GM18907 (cell line): Measurements from ENCODE around the gene FAM171A2.
A peak's percentile ranks its signal among the peaks of the same experiment; 100 is the strongest.

ENCODE experiments used
- ATAC-seq: cut with Tn5 transposase; IDR thresholded peaks from one replicate; pipeline ENCODE4 v1.9.1; 2021; ENCODE audit warnings: mild to moderate bottlenecking, moderate library complexity; ENCODE audit not compliant: unreplicated experiment

Gene FAM171A2

DNA sequence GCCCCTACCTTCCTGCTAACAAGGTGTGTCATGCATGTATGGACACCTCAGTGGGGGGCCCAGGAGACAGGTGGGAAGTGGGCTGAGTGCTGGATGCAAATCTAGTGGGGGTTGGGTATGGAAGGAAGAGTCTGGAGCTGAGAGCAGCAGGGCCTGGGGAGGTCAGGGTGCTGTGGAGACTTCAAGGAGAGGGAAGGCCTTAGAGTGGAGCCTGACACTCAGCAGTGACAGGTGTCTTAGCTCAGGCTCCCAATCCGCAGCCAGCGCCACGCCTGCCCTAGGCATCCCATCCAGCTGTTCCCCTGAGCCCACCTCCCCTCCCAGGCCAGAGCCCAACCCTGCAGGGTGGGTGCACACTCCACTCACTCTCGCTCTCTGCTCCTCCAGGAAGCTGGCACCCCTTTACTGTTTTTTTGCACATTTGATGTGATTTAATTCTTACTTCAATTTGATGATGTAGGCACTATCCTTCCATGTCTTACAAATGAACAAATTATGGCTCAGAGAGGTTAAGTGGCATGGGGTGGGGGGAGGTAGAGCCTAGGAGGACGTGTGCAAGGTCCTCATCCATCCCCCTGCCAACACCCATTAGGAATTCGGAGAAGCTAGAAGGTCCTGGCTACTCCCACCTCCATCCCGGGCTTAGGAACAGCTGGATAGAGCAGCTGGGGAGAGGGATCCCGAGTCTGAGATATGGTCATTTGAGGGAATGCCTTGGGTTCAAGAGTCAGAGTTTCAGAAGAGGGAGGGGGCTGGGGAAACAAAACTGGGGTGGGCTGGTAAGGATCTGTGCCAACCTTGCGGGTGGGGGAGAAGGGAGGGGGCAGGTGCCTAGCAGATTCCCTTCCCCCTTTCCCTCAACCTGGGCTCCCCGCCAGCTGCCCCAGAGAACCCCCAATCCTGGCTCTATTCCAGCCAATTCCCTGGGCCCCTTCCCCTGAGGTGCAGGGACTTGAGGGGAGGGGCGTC lies 2.1 kb downstream of the FAM171A2 start:
- ATAC-seq = no peak

DNA sequence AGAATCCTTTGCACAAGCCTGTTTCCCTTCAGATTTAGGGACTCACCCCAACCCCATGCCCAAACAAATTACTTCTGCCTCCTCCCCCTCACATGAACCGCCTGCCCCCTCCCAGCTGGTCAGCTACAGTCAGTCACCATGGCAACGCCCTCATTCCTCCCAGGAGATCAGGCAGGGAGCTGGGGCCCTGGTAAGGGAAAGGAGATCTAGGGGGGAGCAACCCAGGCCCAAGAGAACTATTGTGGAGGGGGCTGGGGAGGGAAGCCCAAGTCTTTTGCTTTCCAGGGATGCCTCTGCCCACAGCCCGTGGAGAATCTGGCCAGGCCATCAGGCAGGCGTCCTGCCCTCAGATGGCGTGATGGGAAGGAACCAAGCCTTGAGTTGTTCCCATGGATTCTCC lies 2.8 kb downstream of the FAM171A2 start:
- ATAC-seq = no peak

DNA sequence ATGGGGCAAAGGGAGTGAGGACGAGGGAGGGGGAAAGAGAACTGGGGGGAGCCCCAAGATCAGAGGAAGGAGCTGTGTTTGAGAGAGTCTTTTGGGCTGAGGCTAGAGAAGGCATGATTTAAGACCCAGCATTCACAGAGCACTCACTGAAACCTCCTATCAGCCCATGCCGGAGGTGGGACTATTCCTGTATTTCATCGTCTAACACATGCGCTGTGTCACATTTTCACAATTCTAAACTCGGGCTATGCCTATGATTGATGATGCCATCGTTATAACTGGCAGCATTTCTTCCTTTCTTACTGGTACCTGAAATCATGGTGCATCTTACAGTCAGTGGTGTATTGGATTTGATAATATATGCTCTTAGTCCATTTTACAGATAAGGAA lies 3.5 kb downstream of the FAM171A2 start:
- ATAC-seq = no peak

DNA sequence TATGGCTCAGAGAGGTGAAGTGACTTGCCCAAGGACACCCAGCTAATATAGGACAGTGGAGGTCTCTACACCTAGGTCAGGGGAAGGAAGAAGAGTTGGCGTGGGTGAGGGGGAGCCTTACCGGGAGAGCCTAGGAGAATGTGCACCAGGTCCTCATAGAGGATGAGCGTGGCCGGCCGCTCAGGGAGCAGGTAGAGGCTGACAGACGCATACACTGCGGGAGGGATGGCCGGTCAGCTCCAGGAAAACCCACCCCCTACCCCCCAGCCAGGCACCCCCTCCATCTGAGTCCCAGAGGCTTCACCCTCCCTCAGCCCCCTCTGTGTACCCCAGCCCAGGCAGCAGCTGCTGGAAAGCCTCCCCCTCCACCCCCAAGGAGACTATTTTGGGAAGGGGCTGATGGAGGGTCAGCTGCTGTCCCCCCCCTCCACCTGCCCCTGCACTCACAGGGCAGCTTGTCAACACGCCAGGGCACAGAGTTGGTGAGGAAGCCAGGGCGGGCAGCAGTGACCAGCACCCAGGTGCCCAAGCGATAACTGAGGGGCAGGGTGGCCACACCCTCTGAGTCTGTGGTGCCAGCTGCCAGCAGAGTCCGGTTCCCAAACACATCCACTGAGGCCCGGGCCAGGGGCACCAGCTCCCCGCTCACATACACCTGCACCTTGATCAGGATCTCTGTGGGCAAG lies 4.1 kb downstream of the FAM171A2 start:
- ATAC-seq = no peak

DNA sequence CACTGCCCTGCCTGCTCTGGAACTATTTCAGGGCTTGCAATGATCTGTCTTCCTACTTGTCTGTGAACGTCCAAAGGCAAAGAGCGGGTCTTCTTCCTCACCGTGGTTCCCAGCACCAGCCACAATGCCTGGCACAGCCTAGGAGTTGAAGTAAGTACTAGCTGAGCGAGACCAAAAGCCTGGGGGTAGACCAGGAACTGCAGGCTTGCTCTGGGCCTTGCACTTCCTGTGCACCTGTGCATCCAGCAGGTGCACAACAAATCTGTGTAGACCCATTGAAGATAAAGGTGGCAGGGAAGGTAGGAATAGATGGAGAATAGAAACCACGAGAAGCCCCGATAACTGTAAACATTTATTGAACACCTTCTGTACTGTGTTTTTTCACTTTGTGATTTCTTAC lies 4.6 kb downstream of the FAM171A2 start:
- ATAC-seq = no peak

DNA sequence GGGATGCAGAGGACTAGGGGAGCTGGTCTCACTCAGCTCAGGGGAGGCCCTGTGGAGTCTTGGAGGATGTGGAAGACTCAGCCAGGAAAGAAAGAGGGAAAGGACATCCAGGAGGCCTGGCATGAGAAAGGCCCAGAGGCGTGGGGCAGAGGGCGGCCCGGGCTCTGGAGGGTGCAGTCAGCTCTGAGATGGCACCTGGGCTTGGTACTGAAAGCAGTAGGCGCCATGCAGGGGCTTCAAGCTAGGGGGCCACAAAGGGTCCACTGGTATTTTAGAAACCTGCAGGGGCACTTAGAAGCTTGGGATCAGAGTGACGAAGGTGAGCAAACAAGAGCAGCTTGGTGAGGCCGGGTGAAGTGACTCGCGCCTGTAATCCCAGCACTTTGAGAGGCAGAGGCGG lies 5.6 kb downstream of the FAM171A2 start:
- no peak for ATAC-seq

DNA sequence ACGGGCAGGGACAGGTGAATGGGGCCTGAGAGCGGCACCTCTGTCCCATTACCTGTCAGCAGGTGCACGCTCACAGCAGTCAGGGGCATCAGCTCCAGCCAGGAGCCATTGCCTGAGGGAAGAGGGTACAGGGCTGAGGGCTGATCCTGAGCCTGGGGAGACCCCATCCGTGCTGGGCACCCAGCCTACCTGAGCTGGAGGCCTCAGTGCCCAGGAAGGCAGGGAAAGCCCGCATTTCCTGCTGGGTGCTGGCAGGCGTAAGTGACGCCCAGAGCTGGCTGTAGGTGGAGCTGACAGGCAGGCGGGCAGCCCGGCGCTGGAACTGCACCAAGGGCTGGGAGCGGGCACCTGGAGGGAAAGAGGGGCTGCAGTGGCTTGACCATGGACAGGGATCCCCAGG lies 7.4 kb downstream of the FAM171A2 start:
- no peak for ATAC-seq

DNA sequence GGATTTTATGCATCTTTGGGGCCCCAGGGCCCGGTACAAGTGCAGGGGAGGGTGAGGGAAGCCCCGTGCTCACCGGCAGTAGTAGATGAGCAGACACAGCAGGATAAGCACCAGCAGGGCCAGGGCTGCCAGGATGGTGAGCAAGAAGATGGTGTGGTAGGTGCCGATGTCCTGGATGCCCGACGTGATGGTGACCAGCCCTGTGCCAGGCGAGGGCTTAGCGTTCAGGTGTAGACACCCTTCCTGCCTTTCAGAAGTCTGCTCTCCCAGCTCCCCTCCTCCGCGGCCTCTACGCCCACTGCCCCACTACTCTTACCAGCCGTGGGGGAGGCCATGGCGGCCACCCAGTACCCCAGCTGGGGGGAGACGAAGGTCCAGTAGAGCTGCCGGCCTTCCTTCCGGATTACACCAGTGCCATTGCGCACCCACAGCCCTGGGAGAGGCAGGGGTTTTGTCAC lies 8.0 kb downstream of the FAM171A2 start:
- ATAC-seq = no peak

DNA sequence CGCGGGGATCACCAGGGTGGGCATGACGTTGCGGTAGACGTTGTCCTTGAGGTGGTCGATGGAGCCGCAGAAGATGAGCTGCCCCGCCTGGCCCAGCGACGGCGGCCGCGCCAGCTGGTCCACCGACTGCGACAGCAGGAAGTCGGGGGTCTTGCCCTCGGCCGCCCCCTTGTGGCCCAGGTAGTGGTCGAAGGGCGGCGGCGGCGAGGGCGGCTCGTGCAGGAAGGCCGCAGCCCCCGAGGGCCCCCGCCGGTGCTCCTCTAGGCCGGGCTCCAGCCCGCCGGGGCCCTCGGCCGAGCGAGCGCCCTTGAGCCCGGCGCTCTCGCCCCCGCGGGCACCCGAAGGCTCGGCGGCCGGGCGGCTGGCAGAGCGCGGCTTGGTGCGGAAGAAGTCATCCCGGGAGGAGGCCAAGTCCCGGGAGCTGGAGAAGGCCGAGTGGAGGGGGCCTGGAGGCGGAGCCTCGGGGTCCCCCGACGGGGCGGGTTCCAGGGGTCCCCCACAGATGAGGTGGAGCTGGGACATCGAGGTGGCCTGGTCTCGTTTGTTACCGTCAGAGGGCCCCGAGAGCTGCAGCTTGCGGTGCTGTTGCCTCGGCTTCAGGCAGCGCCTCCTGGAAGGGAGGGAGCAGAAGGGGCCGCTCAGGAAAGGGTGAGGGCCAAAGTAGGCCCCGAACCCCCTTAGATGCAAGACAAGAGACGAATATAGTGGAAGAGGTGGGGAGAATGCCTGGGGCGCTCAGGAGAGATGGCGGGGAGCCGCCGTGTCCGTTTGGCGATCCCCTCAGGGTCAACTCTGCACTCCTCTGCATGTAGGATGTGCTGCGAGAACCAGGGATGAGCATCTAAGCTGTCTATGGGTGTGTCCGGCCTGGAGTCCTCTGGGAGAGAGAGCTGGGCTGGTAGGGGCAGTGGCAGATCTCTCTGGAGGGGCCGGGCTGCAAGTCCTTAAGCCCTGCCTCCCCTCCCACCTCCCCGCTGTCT lies 8.8 kb downstream of the FAM171A2 start:
- ATAC-seq = no peak

DNA sequence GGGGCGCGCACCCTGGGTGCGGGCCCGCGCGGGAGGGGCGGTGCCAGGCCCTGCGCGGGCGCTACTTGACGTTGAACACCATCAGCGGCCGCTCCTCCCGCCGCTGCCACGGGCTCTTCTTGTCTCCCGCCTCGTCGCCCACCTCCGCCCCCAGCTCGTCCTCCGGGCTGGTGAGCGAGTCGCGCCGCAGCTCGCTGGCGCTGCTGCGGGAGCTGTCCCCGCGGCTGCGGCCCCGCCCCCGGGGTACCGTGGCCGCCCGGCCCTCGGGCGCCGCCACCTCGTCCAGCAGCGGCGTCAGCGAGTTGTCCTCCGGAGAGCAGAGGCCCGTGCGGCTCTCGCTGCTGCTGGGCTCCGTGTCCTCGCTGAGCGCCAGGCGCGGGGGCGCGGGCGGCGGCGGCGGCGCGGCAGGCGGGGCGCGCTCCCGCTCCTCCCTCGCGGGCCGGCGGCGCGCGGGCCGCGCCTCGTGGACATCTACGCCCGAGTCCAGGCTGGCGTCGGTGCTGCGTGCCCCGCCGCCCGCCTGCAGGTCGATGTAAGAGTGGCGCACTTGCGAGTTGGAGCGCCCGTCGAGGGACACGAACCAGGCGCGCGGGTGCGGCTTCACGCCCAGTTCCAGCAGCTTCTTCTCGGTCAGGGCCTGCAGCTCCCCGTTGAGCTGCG lies 9.9 kb downstream of the FAM171A2 start:
- no peak for ATAC-seq

DNA sequence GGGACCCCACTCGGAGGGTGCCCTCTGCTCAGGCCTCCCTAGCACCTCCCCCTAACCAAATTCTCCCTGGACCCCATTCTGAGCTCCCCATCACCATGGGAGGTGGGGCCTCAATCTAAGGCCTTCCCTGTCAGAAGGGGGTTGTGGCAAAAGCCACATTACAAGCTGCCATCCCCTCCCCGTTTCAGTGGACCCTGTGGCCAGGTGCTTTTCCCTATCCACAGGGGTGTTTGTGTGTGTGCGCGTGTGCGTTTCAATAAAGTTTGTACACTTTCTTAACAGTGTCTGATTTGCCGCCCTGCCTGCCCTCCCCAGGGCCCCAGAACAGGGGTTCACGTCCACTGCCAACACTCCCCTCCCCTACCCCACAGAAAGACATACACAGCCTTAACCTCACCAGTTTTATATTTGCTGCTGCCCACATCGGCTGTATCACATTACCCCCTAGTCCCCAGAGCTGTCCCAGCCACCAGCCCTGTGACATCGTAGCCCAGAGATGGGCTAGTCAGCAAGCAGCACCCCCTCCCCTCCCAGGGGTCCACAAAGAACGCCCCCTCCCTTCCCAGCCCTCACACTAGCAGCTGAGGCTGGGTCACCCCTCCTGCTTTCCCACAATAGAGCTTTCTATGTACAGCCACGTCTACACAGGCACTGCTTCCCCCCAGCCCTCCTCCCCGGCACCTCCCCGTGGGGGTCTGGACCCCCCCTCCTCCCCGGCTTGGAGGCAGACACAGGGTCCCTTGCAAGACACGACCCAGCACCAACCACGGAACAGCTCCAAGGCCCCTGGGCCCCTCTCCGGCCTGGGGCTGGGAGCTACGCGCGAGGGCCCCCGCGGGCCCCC lies 10.6 kb downstream of the FAM171A2 start:
- ATAC-seq = no peak

DNA sequence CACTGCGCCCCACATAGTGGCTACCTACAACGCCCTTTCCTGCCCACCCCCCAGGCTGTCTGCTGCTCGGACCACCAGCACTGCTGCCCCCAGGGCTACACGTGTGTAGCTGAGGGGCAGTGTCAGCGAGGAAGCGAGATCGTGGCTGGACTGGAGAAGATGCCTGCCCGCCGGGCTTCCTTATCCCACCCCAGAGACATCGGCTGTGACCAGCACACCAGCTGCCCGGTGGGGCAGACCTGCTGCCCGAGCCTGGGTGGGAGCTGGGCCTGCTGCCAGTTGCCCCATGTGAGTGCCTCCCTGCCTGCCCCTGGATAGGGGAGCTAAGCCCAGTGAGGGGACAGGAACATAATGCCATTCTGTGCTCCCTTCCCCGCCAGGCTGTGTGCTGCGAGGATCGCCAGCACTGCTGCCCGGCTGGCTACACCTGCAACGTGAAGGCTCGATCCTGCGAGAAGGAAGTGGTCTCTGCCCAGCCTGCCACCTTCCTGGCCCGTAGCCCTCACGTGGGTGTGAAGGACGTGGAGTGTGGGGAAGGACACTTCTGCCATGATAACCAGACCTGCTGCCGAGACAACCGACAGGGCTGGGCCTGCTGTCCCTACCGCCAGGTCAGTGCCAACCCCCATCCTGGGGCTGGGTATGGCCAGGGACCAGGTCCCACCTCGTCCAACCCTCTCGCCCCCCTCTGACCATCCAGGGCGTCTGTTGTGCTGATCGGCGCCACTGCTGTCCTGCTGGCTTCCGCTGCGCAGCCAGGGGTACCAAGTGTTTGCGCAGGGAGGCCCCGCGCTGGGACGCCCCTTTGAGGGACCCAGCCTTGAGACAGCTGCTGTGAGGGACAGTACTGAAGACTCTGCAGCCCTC lies 11.5 kb downstream of the FAM171A2 start:
- no peak for ATAC-seq

DNA sequence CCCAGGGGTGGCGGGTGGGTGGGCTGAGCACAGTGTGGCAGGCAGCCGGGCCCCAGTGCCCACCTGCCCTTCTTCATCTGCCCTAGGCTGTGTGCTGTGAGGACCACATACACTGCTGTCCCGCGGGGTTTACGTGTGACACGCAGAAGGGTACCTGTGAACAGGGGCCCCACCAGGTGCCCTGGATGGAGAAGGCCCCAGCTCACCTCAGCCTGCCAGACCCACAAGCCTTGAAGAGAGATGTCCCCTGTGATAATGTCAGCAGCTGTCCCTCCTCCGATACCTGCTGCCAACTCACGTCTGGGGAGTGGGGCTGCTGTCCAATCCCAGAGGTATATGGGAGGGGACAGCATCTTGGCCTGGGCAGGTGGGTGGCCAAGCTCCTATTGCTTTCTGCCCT lies 12.2 kb downstream of the FAM171A2 start:
- no peak for ATAC-seq

DNA sequence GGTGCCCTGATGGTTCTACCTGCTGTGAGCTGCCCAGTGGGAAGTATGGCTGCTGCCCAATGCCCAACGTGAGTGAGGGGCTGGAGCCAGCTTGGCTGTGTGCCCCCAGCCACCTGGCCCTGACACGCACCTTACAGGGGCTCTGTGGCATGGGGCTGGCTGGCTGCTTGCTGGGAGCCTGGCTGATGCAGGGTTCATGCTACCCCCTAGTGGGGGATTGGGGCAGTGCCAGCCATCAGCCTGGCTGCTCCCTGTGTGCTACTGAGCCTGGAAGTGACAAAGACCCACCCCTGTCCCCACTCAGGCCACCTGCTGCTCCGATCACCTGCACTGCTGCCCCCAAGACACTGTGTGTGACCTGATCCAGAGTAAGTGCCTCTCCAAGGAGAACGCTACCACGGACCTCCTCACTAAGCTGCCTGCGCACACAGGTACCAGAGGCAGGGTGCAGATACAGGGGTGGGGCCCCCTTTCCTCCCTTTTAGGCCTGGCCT lies 12.9 kb downstream of the FAM171A2 start:
- ATAC-seq = no peak

DNA sequence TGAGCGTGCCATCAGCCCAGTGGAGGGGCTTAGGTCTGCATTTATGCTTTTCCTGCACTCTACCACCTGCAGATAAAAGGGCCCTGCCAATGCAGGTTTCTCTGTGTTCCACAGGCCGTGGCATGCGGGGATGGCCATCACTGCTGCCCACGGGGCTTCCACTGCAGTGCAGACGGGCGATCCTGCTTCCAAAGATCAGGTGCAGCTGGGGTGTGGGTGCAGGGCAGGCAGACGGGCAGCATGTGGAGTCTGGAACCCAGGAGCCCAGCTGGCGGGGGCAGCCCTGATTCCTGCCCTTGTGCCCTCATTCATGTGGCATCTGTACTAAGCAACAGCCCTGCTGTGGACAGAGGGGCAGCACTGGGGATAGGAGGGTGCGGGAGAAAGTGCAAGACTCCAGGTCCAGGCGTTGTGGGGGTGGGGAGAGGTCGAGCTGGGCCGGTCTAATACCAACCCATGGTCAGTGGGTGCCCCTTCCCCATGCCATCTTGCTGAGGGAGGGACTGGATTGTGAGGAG lies 14.0 kb downstream of the FAM171A2 start:
- no peak for ATAC-seq

DNA sequence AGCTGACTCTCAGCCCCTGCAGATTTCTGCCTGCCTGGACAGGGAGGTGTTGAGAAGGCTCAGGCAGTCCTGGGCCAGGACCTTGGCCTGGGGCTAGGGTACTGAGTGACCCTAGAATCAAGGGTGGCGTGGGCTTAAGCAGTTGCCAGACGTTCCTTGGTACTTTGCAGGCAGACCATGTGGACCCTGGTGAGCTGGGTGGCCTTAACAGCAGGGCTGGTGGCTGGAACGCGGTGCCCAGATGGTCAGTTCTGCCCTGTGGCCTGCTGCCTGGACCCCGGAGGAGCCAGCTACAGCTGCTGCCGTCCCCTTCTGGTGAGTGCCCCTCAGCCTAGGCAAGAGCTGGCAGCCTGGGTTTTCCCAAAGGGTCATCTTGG lies 14.7 kb downstream of the FAM171A2 start:
- no peak for ATAC-seq

DNA sequence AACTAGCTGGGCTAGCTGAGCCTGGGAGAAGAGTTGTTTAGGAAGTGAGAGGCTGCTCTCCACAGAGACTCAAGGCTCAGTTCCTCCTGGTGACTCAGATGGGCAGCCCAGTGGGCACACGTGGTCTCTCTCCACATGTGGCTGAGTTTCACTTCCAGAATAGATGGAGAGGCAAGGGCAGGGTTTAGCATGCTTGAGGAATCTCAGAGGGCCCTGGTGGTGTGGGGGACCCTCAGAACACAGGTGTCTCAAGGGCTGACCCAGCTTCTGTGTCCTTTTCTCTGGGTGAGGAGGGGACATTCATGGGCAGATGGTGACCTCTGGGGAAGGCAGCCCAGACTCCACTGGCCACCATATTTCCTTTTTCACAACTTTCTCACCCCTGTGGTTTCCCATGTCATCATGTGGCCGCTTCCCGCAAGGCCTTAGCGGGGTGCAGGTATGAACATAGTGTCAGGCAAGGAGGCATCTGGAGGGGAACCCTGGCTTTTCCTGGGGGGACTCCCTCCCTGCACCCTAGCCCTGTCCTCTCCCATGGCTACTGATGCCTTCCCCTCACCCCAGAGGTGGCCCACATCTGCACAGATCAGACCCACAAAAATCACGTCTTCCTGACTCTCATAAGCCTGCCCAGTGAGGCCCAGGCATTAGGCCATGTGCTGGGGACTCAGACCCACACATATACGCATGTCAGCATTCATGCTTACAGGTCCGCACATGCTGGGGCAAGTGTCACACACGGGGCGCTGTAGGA lies 15.2 kb downstream of the FAM171A2 start:
- peak; percentile 38 for ATAC-seq
